Endodermal cell (in vitro differentiated cells): Measurements from ENCODE around the gene LHPP. TPM values are rescaled to one million over a fixed set of nuclear protein-coding genes. Genes with fewer than 3 reads are reported as not detected.

Experiments
- DNase-seq: peaks from one replicate; pipeline ENCODE4 v3.0.0-alpha.2; 2017
- H3K27ac ChIP-seq: 2 replicates; pipeline ENCODE4 v1.5.1; 2013; ENCODE audit warnings: mild to moderate bottlenecking, low read depth, low read length, moderate library complexity
- H3K27me3 ChIP-seq: 2 replicates; pipeline ENCODE4 v1.6.1; 2013; ENCODE audit warnings: mild to moderate bottlenecking, low read length, moderate library complexity; ENCODE audit not compliant: insufficient read depth, control insufficient read depth, poor library complexity, severe bottlenecking
- H3K36me3 ChIP-seq: 2 replicates; pipeline ENCODE4 v1.7.0; 2013; ENCODE audit warnings: mild to moderate bottlenecking, low read length, moderate library complexity; ENCODE audit not compliant: control insufficient read depth, insufficient read depth
- H3K4me1 ChIP-seq: one replicate; pipeline ENCODE4 v1.7.0; 2013; ENCODE audit warnings: low read length; ENCODE audit not compliant: control insufficient read depth, insufficient read depth
- H3K4me3 ChIP-seq: 2 replicates; pipeline ENCODE4 v1.5.1; 2013; ENCODE audit warnings: mild to moderate bottlenecking, low read length, moderate library complexity
- H3K9ac ChIP-seq: 2 replicates; pipeline ENCODE4 v1.6.1; 2013; ENCODE audit warnings: mild to moderate bottlenecking, low read length, moderate library complexity; ENCODE audit not compliant: poor library complexity, severe bottlenecking; ENCODE audit errors: extremely low read depth
- H3K9me3 ChIP-seq: 2 replicates; pipeline ENCODE4 v1.6.1; 2013; ENCODE audit warnings: mild to moderate bottlenecking, low read length, moderate library complexity; ENCODE audit not compliant: control insufficient read depth
- H3K27ac Mint-ChIP-seq: 2 replicates; pipeline ENCODE4 v1.8.0; 2020; ENCODE audit warnings: mixed read lengths
- H3K27me3 Mint-ChIP-seq: 2 replicates; pipeline ENCODE4 v1.8.0; 2021; ENCODE audit warnings: mild to moderate bottlenecking, mixed read lengths; ENCODE audit not compliant: insufficient read depth
- H3K36me3 Mint-ChIP-seq: 2 replicates; pipeline ENCODE4 v1.8.0; 2020; ENCODE audit warnings: low read depth, mixed read lengths
- H3K4me1 Mint-ChIP-seq: 2 replicates; pipeline ENCODE4 v1.8.0; 2020; ENCODE audit warnings: mixed read lengths
- H3K4me3 Mint-ChIP-seq: 2 replicates; pipeline ENCODE4 v1.8.0; 2020; ENCODE audit warnings: mild to moderate bottlenecking, moderate library complexity, mixed read lengths
- H3K9me3 Mint-ChIP-seq: 2 replicates; pipeline ENCODE4 v1.8.0; 2020; ENCODE audit warnings: mild to moderate bottlenecking, mixed read lengths
- CTCF ChIP-seq: fragments of 200-600 bp; sonication (generic); conservative IDR thresholded peaks from 2 replicates; pipeline ENCODE4 v1.5.0; 2021; ENCODE audit warnings: antibody characterized with exemption, mild to moderate bottlenecking
- WGBS, 2 experiments: methylation state at CpG; one replicate each; pipeline versions ENCODE4 v1.1.5 to v1.1.7; 2013; ENCODE audit warnings: missing lambda C conversion rate in 2 of 2, mixed read lengths in 1 of 2; ENCODE audit not compliant: insufficient coverage in 1 of 2, insufficient read length in 1 of 2; 5-methylcytosine and 5-hydroxymethylcytosine counted together
- total RNA-seq, 2 donors: library from RNA; stranded (reverse); fragmentation: NEBNext Ultra II Directional in 1 of 2; extraction: Animal tissue kit (Norgen Biotek cat#: 25700) in 1 of 2; gene quantifications; 2 replicates in 1 of 2; 3 replicates in 1 of 2; pipeline ENCODE4 v1.2.1, GENCODE V29; 2021

LHPP gene
- total RNA-seq, 2 donors from 2014 or later: 23.3 to 24.8 TPM

- Histone ChIP-seq H3K27ac (no peak overlapping the region), H3K36me3 (no peaks in the 10 kb centered on the region), H3K4me3 (no peak overlapping the region), H3K4me1 (no peaks in the 10 kb centered on the region), H3K9me3 (peaks cover 11% of the 10 kb centered on the region), H3K9ac (no peak overlapping the region), H3K27me3 (no peaks in the 10 kb centered on the region)
- Mint-ChIP-seq H3K27ac (no peak overlapping the region), H3K9me3 (peaks cover 12% of the 10 kb centered on the region), H3K27me3 (no peaks in the 10 kb centered on the region), H3K36me3 (peaks cover 49% of the 10 kb centered on the region), H3K4me1 (no peaks in the 10 kb centered on the region), H3K4me3 (no peak overlapping the region)
- TF ChIP-seq CTCF: no peak
- WGBS, 2 experiments: 95 to 96% methylated on average over 4 to 9 of the region's 9 CpGs
- DNase-seq: no peak
Observed at GRCh38 chr10:124491105-124491504, 29.5 kb downstream of the LHPP start.

GRCh38 chr10:124492266-124492665 lies 30.6 kb downstream of the LHPP start:
- Mint-ChIP-seq H3K4me3 (no peak overlapping the region), H3K4me1 (no peaks in the 10 kb centered on the region), H3K27me3 (no peaks in the 10 kb centered on the region), H3K9me3 (peaks cover 1% of the 10 kb centered on the region), H3K27ac (no peak overlapping the region), H3K36me3 (peaks cover 37% of the 10 kb centered on the region)
- Histone ChIP-seq H3K4me3 (no peak overlapping the region), H3K9me3 (no peaks in the 10 kb centered on the region), H3K36me3 (no peaks in the 10 kb centered on the region), H3K27ac (no peak overlapping the region), H3K27me3 (no peaks in the 10 kb centered on the region), H3K9ac (no peak overlapping the region), H3K4me1 (no peaks in the 10 kb centered on the region)
- 88 to 100% methylated on average over 4 to 8 of the region's 8 CpGs for WGBS, 2 experiments
- TF ChIP-seq CTCF: no peak
- DNase-seq: no peak

GRCh38 chr10:124493214-124493882 lies 31.7 kb downstream of the LHPP start:
- H3K9me3 Mint-ChIP-seq: no peaks in the 10 kb centered on the region
- H3K36me3 Mint-ChIP-seq: peaks cover 31% of the 10 kb centered on the region
- H3K4me1 Mint-ChIP-seq: no peaks in the 10 kb centered on the region
- Histone ChIP-seq H3K4me1 (no peaks in the 10 kb centered on the region), H3K36me3 (no peaks in the 10 kb centered on the region), H3K9me3 (no peaks in the 10 kb centered on the region), H3K4me3 (no peak overlapping the region), H3K27me3 (no peaks in the 10 kb centered on the region), H3K9ac (no peak overlapping the region), H3K27ac (no peak overlapping the region)
- no peak overlapping the region for H3K4me3 Mint-ChIP-seq
- H3K27me3 Mint-ChIP-seq: no peaks in the 10 kb centered on the region
- no peak for DNase-seq
- H3K27ac Mint-ChIP-seq: no peak overlapping the region
- no peak for TF ChIP-seq CTCF
- 68 to 75% methylated on average over 20 to 23 of the region's 23 CpGs for WGBS, 2 experiments
